Chondrocyte (in vitro differentiated cells): ENCODE data around the gene PRRX1. TPM values are rescaled to one million over a fixed set of nuclear protein-coding genes. Genes with fewer than 3 reads are reported as not detected.

Experiments
- DNase-seq: peaks from one replicate; pipeline ENCODE4 v3.0.0; 2021; ENCODE audit warnings: mixed read lengths, low spot score
- H3K27ac Mint-ChIP-seq: one replicate; pipeline ENCODE4 v1.8.0; 2021; ENCODE audit warnings: mild to moderate bottlenecking, moderate library complexity, mixed read lengths; ENCODE audit not compliant: unreplicated experiment
- H3K27me3 Mint-ChIP-seq: 2 replicates; pipeline ENCODE4 v1.8.0; 2021; ENCODE audit warnings: low read depth, mixed read lengths
- H3K36me3 Mint-ChIP-seq: 2 replicates; pipeline ENCODE4 v1.8.0; 2021; ENCODE audit warnings: low read depth, mixed read lengths
- H3K4me1 Mint-ChIP-seq: 2 replicates; pipeline ENCODE4 v1.8.0; 2021; ENCODE audit warnings: low read depth, mild to moderate bottlenecking, mixed read lengths
- H3K4me3 Mint-ChIP-seq: one replicate; pipeline ENCODE4 v1.8.0; 2021; ENCODE audit warnings: mild to moderate bottlenecking, moderate library complexity, mixed read lengths; ENCODE audit not compliant: unreplicated experiment
- H3K9me3 Mint-ChIP-seq: 2 replicates; pipeline ENCODE4 v1.8.0; 2021; ENCODE audit warnings: low read depth, mixed read lengths
- CTCF ChIP-seq: fragments of 200-600 bp; sonication (generic); IDR thresholded peaks from 2 replicates; pipeline ENCODE4 v1.5.0; 2021; ENCODE audit warnings: antibody characterized with exemption, mild to moderate bottlenecking, moderate library complexity
- total RNA-seq: library from RNA; stranded (reverse); gene quantifications from 3 replicates; pipeline ENCODE4 v1.2.1, GENCODE V29; 2021

The PRRX1 gene
- total RNA-seq, 1 donor from 2014 or later: 158 TPM

- H3K4me1 Mint-ChIP-seq: peaks cover 25% of the 10 kb centered on the region
- no peak overlapping the region for H3K27ac Mint-ChIP-seq
- H3K9me3 Mint-ChIP-seq: peaks cover 12% of the 10 kb centered on the region
- H3K36me3 Mint-ChIP-seq: no peaks in the 10 kb centered on the region
- no peaks in the 10 kb centered on the region for H3K27me3 Mint-ChIP-seq
- no peak for TF ChIP-seq CTCF
- no peak for DNase-seq
- H3K4me3 Mint-ChIP-seq: no peak overlapping the region
Measured at GRCh38 chr1:170623171-170623570, 40.8 kb upstream of the PRRX1 start.

- no peaks in the 10 kb centered on the region for H3K36me3 Mint-ChIP-seq
- no peak overlapping the region for H3K27ac Mint-ChIP-seq
- TF ChIP-seq CTCF: no peak
- peaks cover 12% of the 10 kb centered on the region for H3K9me3 Mint-ChIP-seq
- H3K27me3 Mint-ChIP-seq: no peaks in the 10 kb centered on the region
- DNase-seq: no peak
- H3K4me3 Mint-ChIP-seq: no peak overlapping the region
- peaks cover 15% of the 10 kb centered on the region for H3K4me1 Mint-ChIP-seq
Measured at GRCh38 chr1:170624146-170624545, 39.8 kb upstream of the PRRX1 start.

GRCh38 chr1:170630977-170631376 lies 33.0 kb upstream of the PRRX1 start:
- Mint-ChIP-seq H3K27ac (no peak overlapping the region), H3K4me1 (peaks cover 7% of the 10 kb centered on the region), H3K27me3 (no peaks in the 10 kb centered on the region), H3K4me3 (no peak overlapping the region), H3K9me3 (peaks cover 3% of the 10 kb centered on the region), H3K36me3 (no peaks in the 10 kb centered on the region)
- no peak for DNase-seq
- no peak for TF ChIP-seq CTCF

- H3K4me1 Mint-ChIP-seq: peaks cover 7% of the 10 kb centered on the region
- DNase-seq: no peak
Measured at GRCh38 chr1:170634293-170634692, 29.6 kb upstream of the PRRX1 start.

GRCh38 chr1:170634824-170635410 lies 29.0 kb upstream of the PRRX1 start:
- Mint-ChIP-seq H3K9me3 (peaks cover 8% of the 10 kb centered on the region), H3K36me3 (no peaks in the 10 kb centered on the region), H3K4me3 (no peak overlapping the region), H3K27me3 (no peaks in the 10 kb centered on the region), H3K4me1 (peaks cover 7% of the 10 kb centered on the region), H3K27ac (no peak overlapping the region)
- DNase-seq: no peak
- TF ChIP-seq CTCF: no peak

More at GRCh38 chr1:170634293-170634692, 29.6 kb upstream of the PRRX1 start:
- H3K36me3 Mint-ChIP-seq: no peaks in the 10 kb centered on the region
- peaks cover 7% of the 10 kb centered on the region for H3K9me3 Mint-ChIP-seq
- no peak for TF ChIP-seq CTCF
- no peak overlapping the region for H3K27ac Mint-ChIP-seq
- H3K4me3 Mint-ChIP-seq: no peak overlapping the region
- H3K27me3 Mint-ChIP-seq: no peaks in the 10 kb centered on the region
